Activated T-cell treated with anti-CD3 and anti-CD28 coated beads for 24 hours (primary cell): ENCODE data around the gene HMG20B.

Experiments
- DNase-seq: peaks from one replicate; pipeline ENCODE4 v3.0.0-alpha.2; 2020; ENCODE audit warnings: low read depth

HMG20B gene

GRCh38 chr19:3537101-3537437 lies 35.7 kb upstream of the HMG20B start:
- DNase-seq: no peak

GRCh38 chr19:3537438-3538240 lies 35.1 kb upstream of the HMG20B start:
- no peak for DNase-seq

GRCh38 chr19:3538258-3538929 lies 34.4 kb upstream of the HMG20B start:
- no peak for DNase-seq

GRCh38 chr19:3538965-3539755 lies 33.6 kb upstream of the HMG20B start, which contains the start of gene TEKTIP1:
TSS of gene TEKTIP1 (plus strand) at chr19:3539174. CDS start at chr19:3539178, 4 bp downstream.
- no peak for DNase-seq

GRCh38 chr19:3539756-3540118 lies 33.0 kb upstream of the HMG20B start:
- DNase-seq: no peak

- DNase-seq: no peak
Measured at GRCh38 chr19:3543150-3544057, 29.3 kb upstream of the HMG20B start.

GRCh38 chr19:3544058-3544376 lies 28.7 kb upstream of the HMG20B start:
- no peak for DNase-seq

GRCh38 chr19:3544742-3545668 lies 27.7 kb upstream of the HMG20B start:
- DNase-seq: peak; percentile 73

GRCh38 chr19:3545669-3546034 lies 27.1 kb upstream of the HMG20B start:
- no peak for DNase-seq

- no peak for DNase-seq
Measured at GRCh38 chr19:3546119-3546518, 26.6 kb upstream of the HMG20B start.

- DNase-seq: no peak
Measured at GRCh38 chr19:3547301-3547731, 25.4 kb upstream of the HMG20B start.

GRCh38 chr19:3547767-3548282 lies 24.9 kb upstream of the HMG20B start:
- no peak for DNase-seq

- DNase-seq: no peak
Measured at GRCh38 chr19:3548606-3549005, 24.1 kb upstream of the HMG20B start.

GRCh38 chr19:3549816-3550215 lies 22.9 kb upstream of the HMG20B start:
- DNase-seq: no peak

- no peak for DNase-seq
Measured at GRCh38 chr19:3550947-3551791, 21.6 kb upstream of the HMG20B start.

GRCh38 chr19:3551792-3552095 lies 21.0 kb upstream of the HMG20B start:
- DNase-seq: no peak

GRCh38 chr19:3554254-3555083 lies 18.3 kb upstream of the HMG20B start:
- no peak for DNase-seq

GRCh38 chr19:3555653-3556422 lies 16.9 kb upstream of the HMG20B start:
- DNase-seq: no peak
